ENCODE results near the gene RNF135.
A peak's percentile ranks its signal among the peaks of the same experiment; 100 is the strongest.
"Not testable (repeated sequence)": the region's sequence is repeated elsewhere in the genome, so short reads cannot be mapped to it uniquely, and the experiment has no call there.

Gene RNF135

GRCh38 chr17:30957741-30958140 lies 13.1 kb upstream of the RNF135 start:
- H3K4me2 ChIP-seq (ENCODE audit: low read length) = no peak overlapping the region
- no peak overlapping the region for H3K4me3 ChIP-seq (ENCODE audit: low read length)
- H3K9ac ChIP-seq (ENCODE audit: low read depth, low read length) = no peak overlapping the region
- H3K36me3 ChIP-seq (ENCODE audit: insufficient read depth, low read length) = no peaks in the 10 kb centered on the region
- no peaks in the 10 kb centered on the region for H3K9me3 ChIP-seq (replicated peaks; ENCODE audit: low read length)
- H3K27me3 ChIP-seq (ENCODE audit: control insufficient read depth, insufficient read depth, low read length) = peaks cover 6% of the 10 kb centered on the region
- peaks cover 7% of the 10 kb centered on the region for H3K4me1 ChIP-seq (ENCODE audit: control insufficient read depth, insufficient read depth, low read length)

- peaks cover 7% of the 10 kb centered on the region for H3K4me1 ChIP-seq (ENCODE audit: control insufficient read depth, insufficient read depth, low read length)
- H3K36me3 ChIP-seq (ENCODE audit: insufficient read depth, low read length) = no peaks in the 10 kb centered on the region
- H3K4me2 ChIP-seq (ENCODE audit: low read length) = no peak overlapping the region
- no peak overlapping the region for H3K4me3 ChIP-seq (ENCODE audit: low read length)
- H3K9ac ChIP-seq (ENCODE audit: low read depth, low read length) = no peak overlapping the region
- no peaks in the 10 kb centered on the region for H3K9me3 ChIP-seq (replicated peaks; ENCODE audit: low read length)
- H3K27me3 ChIP-seq (ENCODE audit: control insufficient read depth, insufficient read depth, low read length) = peaks cover 6% of the 10 kb centered on the region
Measured at GRCh38 chr17:30958187-30958586, 12.7 kb upstream of the RNF135 start.

GRCh38 chr17:30961209-30962188 lies 9.3 kb upstream of the RNF135 start:
- H3K27me3 ChIP-seq (ENCODE audit: control insufficient read depth, insufficient read depth, low read length) = peaks cover 6% of the 10 kb centered on the region
- H3K9me3 ChIP-seq (replicated peaks; ENCODE audit: low read length) = no peaks in the 10 kb centered on the region
- no peaks in the 10 kb centered on the region for H3K36me3 ChIP-seq (ENCODE audit: insufficient read depth, low read length)
- no peak overlapping the region for H3K9ac ChIP-seq (ENCODE audit: low read depth, low read length)
- no peak overlapping the region for H3K4me3 ChIP-seq (ENCODE audit: low read length)
- no peak overlapping the region for H3K4me2 ChIP-seq (ENCODE audit: low read length)
- H3K4me1 ChIP-seq (ENCODE audit: control insufficient read depth, insufficient read depth, low read length) = peaks cover 7% of the 10 kb centered on the region

GRCh38 chr17:30964312-30964711 lies 6.5 kb upstream of the RNF135 start:
- not testable (repeated sequence) for H3K9me3 ChIP-seq (replicated peaks; ENCODE audit: low read length); H3K9ac ChIP-seq (ENCODE audit: low read depth, low read length); H3K27me3 ChIP-seq (ENCODE audit: control insufficient read depth, insufficient read depth, low read length); H3K4me1 ChIP-seq (ENCODE audit: control insufficient read depth, insufficient read depth, low read length); H3K4me2 ChIP-seq (ENCODE audit: low read length); H3K4me3 ChIP-seq (ENCODE audit: low read length); H3K36me3 ChIP-seq (ENCODE audit: insufficient read depth, low read length)

- peaks cover 7% of the 10 kb centered on the region for H3K4me1 ChIP-seq (ENCODE audit: control insufficient read depth, insufficient read depth, low read length)
- H3K36me3 ChIP-seq (ENCODE audit: insufficient read depth, low read length) = no peaks in the 10 kb centered on the region
- no peak overlapping the region for H3K4me3 ChIP-seq (ENCODE audit: low read length)
- no peak overlapping the region for H3K4me2 ChIP-seq (ENCODE audit: low read length)
- H3K9ac ChIP-seq (ENCODE audit: low read depth, low read length) = no peak overlapping the region
- H3K9me3 ChIP-seq (replicated peaks; ENCODE audit: low read length) = no peaks in the 10 kb centered on the region
- no peaks in the 10 kb centered on the region for H3K27me3 ChIP-seq (ENCODE audit: control insufficient read depth, insufficient read depth, low read length)
Measured at GRCh38 chr17:30964876-30965275, 6.0 kb upstream of the RNF135 start.

- Histone ChIP-seq H3K36me3 (ENCODE audit: insufficient read depth, low read length) (no peaks in the 10 kb centered on the region), H3K4me2 (ENCODE audit: low read length) (no peak overlapping the region), H3K9ac (ENCODE audit: low read depth, low read length) (no peak overlapping the region), H3K27me3 (ENCODE audit: control insufficient read depth, insufficient read depth, low read length) (no peaks in the 10 kb centered on the region), H3K4me1 (ENCODE audit: control insufficient read depth, insufficient read depth, low read length) (peaks cover 13% of the 10 kb centered on the region), H3K9me3 (replicated peaks; ENCODE audit: low read length) (no peaks in the 10 kb centered on the region), H3K4me3 (ENCODE audit: low read length) (no peak overlapping the region)
Measured at GRCh38 chr17:30965686-30966085, 5.2 kb upstream of the RNF135 start.

- H3K36me3 ChIP-seq (ENCODE audit: insufficient read depth, low read length); H3K27me3 ChIP-seq (ENCODE audit: control insufficient read depth, insufficient read depth, low read length); H3K4me3 ChIP-seq (ENCODE audit: low read length); H3K9ac ChIP-seq (ENCODE audit: low read depth, low read length); H3K9me3 ChIP-seq (replicated peaks; ENCODE audit: low read length); H3K4me2 ChIP-seq (ENCODE audit: low read length): not testable (repeated sequence)
- peaks cover 13% of the 10 kb centered on the region for H3K4me1 ChIP-seq (ENCODE audit: control insufficient read depth, insufficient read depth, low read length)
Measured at GRCh38 chr17:30967911-30968310, 2.9 kb upstream of the RNF135 start.

- peak overlapping the region; percentile 88 for H3K9ac ChIP-seq (ENCODE audit: low read depth, low read length)
- H3K36me3 ChIP-seq (ENCODE audit: insufficient read depth, low read length) = peaks cover 3% of the 10 kb centered on the region
- peaks cover 13% of the 10 kb centered on the region for H3K4me1 ChIP-seq (ENCODE audit: control insufficient read depth, insufficient read depth, low read length)
- no peaks in the 10 kb centered on the region for H3K27me3 ChIP-seq (ENCODE audit: control insufficient read depth, insufficient read depth, low read length)
- peak overlapping the region; percentile 81 for H3K4me3 ChIP-seq (ENCODE audit: low read length)
- peak overlapping the region; percentile 96 for H3K4me2 ChIP-seq (ENCODE audit: low read length)
- H3K9me3 ChIP-seq (replicated peaks; ENCODE audit: low read length) = no peaks in the 10 kb centered on the region
Measured at GRCh38 chr17:30969989-30970830, 629 bp upstream of the RNF135 start.

GRCh38 chr17:30975042-30975820 lies 4.4 kb downstream of the RNF135 start:
- no peak overlapping the region for H3K4me3 ChIP-seq (ENCODE audit: low read length)
- H3K4me2 ChIP-seq (ENCODE audit: low read length) = no peak overlapping the region
- peaks cover 3% of the 10 kb centered on the region for H3K36me3 ChIP-seq (ENCODE audit: insufficient read depth, low read length)
- peaks cover 10% of the 10 kb centered on the region for H3K4me1 ChIP-seq (ENCODE audit: control insufficient read depth, insufficient read depth, low read length)
- no peak overlapping the region for H3K9ac ChIP-seq (ENCODE audit: low read depth, low read length)
- H3K9me3 ChIP-seq (replicated peaks; ENCODE audit: low read length) = no peaks in the 10 kb centered on the region
- H3K27me3 ChIP-seq (ENCODE audit: control insufficient read depth, insufficient read depth, low read length) = no peaks in the 10 kb centered on the region

- H3K36me3 ChIP-seq (ENCODE audit: insufficient read depth, low read length); H3K4me3 ChIP-seq (ENCODE audit: low read length); H3K9me3 ChIP-seq (replicated peaks; ENCODE audit: low read length): not testable (repeated sequence)
Measured at GRCh38 chr17:30979919-30980318, 9.1 kb downstream of the RNF135 start.

More at GRCh38 chr17:30979919-30980318, 9.1 kb downstream of the RNF135 start:
- not testable (repeated sequence) for H3K9ac ChIP-seq (ENCODE audit: low read depth, low read length); H3K4me2 ChIP-seq (ENCODE audit: low read length); H3K27me3 ChIP-seq (ENCODE audit: control insufficient read depth, insufficient read depth, low read length); H3K4me1 ChIP-seq (ENCODE audit: control insufficient read depth, insufficient read depth, low read length)

All from skeletal muscle satellite cell (primary cell).